Measurements from ENCODE around the gene SKP1. TPM values are rescaled to one million over a fixed set of nuclear protein-coding genes. Genes with fewer than 3 reads are reported as not detected.

Gene SKP1
- total and polyA plus RNA-seq, 9 of the 15 experiments (the other 6 are each of a cell fraction or from before 2014, with no cell fraction given): 301 to 2,109 (median 639) TPM

DNA sequence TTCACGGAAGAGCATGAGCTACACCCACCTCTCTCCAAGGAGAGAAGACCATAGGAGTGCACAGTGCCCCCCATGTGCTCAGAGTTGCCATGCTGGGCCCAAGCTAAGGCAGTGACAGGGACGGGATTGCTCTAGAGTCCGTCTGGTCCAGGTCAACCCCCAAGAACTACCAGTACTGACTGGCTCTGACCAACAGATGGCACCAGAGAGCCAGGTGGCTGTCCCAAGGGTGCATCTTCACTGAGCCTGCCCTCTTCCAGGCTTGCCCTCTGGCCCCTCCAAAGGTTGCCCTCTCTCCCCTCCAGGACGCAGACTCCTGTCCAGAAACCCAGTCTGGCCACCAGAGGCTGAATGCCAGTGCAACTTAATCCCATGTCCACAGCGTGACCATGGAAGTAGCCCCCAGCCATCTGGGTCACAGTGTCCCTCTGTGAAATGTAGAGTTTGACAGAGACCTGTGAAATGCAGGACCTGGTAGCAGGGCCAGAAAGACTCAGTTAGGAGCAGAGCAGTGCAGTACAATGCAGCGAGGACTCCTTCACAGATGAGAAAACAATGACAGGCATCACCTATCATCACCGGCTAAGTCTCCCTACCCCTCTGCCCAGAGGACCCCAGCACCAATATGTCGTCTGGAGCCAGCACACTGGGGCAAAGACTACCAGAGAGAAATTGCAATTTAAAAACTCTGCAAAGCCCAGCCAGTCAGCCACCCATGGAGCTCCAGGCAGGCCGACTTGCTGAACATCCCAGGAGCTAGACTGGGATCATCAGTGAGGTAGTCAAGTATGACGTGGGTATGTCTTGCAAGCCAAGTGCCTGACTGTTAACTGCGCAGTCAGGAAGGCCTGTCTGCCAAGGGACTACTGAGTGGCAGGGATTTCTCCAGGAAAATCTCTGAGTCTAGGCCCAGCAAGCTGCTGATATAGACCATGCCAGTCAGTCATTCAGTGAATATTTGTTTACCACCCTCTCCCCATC lies 7.7 kb upstream of the SKP1 start:
- ChIA-PET CTCF (ENCODE audit: low intra/inter-chr PET ratio) (interaction anchor here (0.6 to 4.6 kb wide), 2 partner anchors 105 to 819 kb away, joined by 3 to 63 read pairs; no protein-coding TSS in a partner anchor), POLR2A (interaction anchor here (1.1 to 1.4 kb wide), 2 partner anchors 9 to 10 kb away, joined by 3 to 5 read pairs; no protein-coding TSS in a partner anchor)
- in situ Hi-C loops (cut with MboI): loop anchor here (5.0 to 10.0 kb wide), 2 partner anchors 103 to 400 kb away; no protein-coding TSS in a partner anchor
- H4K20me1 ChIP-seq (replicated peaks; ENCODE audit: control insufficient read depth, insufficient read depth, low read length): 0 out of 2 replicates have a peak, but pooled peaks cover 2% of the 10 kb centered on the region
- no peaks in the 10 kb centered on the region for H3K79me2 ChIP-seq (ENCODE audit: control insufficient read depth, insufficient read depth, low read length)
- H2AFZ ChIP-seq (ENCODE audit: low read depth, low read length): no peak overlapping the region
- H3K36me3 ChIP-seq (ENCODE audit: control insufficient read depth, insufficient read depth, low read length): no peaks in the 10 kb centered on the region
- no peak overlapping the region for H3K9ac ChIP-seq (ENCODE audit: insufficient read depth in 1 of 2, low read depth in 2 of 2, low read length in 2 of 2)
- intact Hi-C loops (cut with micrococcal nuclease): loop anchor here (1.0 to 5.0 kb wide), 3 partner anchors 42 to 403 kb away; partner anchors contain the start of gene PPP2CA
- H3K4me2 ChIP-seq (ENCODE audit: insufficient read depth, low read length): no peak overlapping the region
- H3K27me3 ChIP-seq (ENCODE audit: control insufficient read depth in 2 of 2, insufficient read depth in 2 of 2, low read length in 2 of 2): no peaks in the 10 kb centered on the region
- ATAC-seq: peak; percentile 90
- FAIRE-seq: peak; percentile 95
- DNase-seq (ENCODE audit: extremely low read depth in 1 of 4, low spot score in 3 of 4): peak; percentile 81 to 83 (median 83)
- no peaks in the 10 kb centered on the region for H3K9me1 ChIP-seq (ENCODE audit: control insufficient read depth, insufficient read depth, low read length)
- 35% methylated on average over 11 of the region's 11 CpGs for WGBS (ENCODE audit: insufficient coverage, low coverage, missing lambda C conversion rate)
- peaks cover 12 to 19% of the 10 kb centered on the region in 2 experiments; a peak in 4 of 5 replicates for H3K4me1 ChIP-seq (replicated peaks in 1 of 2; ENCODE audit: control insufficient read depth in 2 of 2, insufficient read depth in 2 of 2, low read length in 2 of 2)
- no peak overlapping the region for H3K4me3 ChIP-seq
- BruUV-seq (replicated peaks): no TSS peak
- H3K9me3 ChIP-seq (replicated peaks; ENCODE audit: control insufficient read depth, insufficient read depth, low read depth, low read length): no peaks in the 10 kb centered on the region
- no peak overlapping the region for H3K27ac ChIP-seq (ENCODE audit: extremely low read depth, low read depth, low read length)
- no peak for TF ChIP-seq ERF (CRISPR knock-in tag; IDR thresholded peaks at IDR 0.05)
- no peak for TF ChIP-seq ZNF785 (CRISPR knock-in tag; IDR thresholded peaks at IDR 0.05)
- TF ChIP-seq, protein P1, sequence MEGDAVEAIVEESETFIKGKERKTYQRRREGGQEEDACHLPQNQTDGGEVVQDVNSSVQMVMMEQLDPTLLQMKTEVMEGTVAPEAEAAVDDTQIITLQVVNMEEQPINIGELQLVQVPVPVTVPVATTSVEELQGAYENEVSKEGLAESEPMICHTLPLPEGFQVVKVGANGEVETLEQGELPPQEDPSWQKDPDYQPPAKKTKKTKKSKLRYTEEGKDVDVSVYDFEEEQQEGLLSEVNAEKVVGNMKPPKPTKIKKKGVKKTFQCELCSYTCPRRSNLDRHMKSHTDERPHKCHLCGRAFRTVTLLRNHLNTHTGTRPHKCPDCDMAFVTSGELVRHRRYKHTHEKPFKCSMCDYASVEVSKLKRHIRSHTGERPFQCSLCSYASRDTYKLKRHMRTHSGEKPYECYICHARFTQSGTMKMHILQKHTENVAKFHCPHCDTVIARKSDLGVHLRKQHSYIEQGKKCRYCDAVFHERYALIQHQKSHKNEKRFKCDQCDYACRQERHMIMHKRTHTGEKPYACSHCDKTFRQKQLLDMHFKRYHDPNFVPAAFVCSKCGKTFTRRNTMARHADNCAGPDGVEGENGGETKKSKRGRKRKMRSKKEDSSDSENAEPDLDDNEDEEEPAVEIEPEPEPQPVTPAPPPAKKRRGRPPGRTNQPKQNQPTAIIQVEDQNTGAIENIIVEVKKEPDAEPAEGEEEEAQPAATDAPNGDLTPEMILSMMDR (IDR thresholded peaks at IDR 0.05 in 2 of 3, conservative IDR thresholded peaks at IDR 0.05 in 1 of 3; ENCODE audit: insufficient read depth in 2 of 3, low read depth in 1 of 3, low read length in 3 of 3): peak; percentile 89 to 92 (median 90)
- TF ChIP-seq RCOR1 (IDR thresholded peaks at IDR 0.05; ENCODE audit: borderline replicate concordance in 1 of 2, low read depth in 2 of 2, low read length in 2 of 2): 0 out of 4 replicates have a peak, but pooled peaks of 1 of the 2 experiments have one; percentile 39
- no peak for TF ChIP-seq YBX1 (IDR thresholded peaks at IDR 0.05)
- TF ChIP-seq, protein P2, sequence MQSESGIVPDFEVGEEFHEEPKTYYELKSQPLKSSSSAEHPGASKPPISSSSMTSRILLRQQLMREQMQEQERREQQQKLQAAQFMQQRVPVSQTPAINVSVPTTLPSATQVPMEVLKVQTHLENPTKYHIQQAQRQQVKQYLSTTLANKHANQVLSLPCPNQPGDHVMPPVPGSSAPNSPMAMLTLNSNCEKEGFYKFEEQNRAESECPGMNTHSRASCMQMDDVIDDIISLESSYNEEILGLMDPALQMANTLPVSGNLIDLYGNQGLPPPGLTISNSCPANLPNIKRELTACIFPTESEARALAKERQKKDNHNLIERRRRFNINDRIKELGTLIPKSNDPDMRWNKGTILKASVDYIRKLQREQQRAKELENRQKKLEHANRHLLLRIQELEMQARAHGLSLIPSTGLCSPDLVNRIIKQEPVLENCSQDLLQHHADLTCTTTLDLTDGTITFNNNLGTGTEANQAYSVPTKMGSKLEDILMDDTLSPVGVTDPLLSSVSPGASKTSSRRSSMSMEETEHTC (IDR thresholded peaks at IDR 0.05): no peak
- no peak for TF ChIP-seq KAT2B (IDR thresholded peaks at IDR 0.05; ENCODE audit: low read depth, low read length)
- TF ChIP-seq, protein P3, sequence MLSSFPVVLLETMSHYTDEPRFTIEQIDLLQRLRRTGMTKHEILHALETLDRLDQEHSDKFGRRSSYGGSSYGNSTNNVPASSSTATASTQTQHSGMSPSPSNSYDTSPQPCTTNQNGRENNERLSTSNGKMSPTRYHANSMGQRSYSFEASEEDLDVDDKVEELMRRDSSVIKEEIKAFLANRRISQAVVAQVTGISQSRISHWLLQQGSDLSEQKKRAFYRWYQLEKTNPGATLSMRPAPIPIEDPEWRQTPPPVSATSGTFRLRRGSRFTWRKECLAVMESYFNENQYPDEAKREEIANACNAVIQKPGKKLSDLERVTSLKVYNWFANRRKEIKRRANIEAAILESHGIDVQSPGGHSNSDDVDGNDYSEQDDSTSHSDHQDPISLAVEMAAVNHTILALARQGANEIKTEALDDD (IDR thresholded peaks at IDR 0.05): no peak
- TF ChIP-seq MECOM (CRISPR knock-in tag; IDR thresholded peaks at IDR 0.05): 0 out of 2 replicates have a peak, but pooled peaks have one; percentile 54
- TF ChIP-seq SIRT6 (IDR thresholded peaks at IDR 0.05; ENCODE audit: low read depth, low read length): no peak
- TF ChIP-seq, protein P4, sequence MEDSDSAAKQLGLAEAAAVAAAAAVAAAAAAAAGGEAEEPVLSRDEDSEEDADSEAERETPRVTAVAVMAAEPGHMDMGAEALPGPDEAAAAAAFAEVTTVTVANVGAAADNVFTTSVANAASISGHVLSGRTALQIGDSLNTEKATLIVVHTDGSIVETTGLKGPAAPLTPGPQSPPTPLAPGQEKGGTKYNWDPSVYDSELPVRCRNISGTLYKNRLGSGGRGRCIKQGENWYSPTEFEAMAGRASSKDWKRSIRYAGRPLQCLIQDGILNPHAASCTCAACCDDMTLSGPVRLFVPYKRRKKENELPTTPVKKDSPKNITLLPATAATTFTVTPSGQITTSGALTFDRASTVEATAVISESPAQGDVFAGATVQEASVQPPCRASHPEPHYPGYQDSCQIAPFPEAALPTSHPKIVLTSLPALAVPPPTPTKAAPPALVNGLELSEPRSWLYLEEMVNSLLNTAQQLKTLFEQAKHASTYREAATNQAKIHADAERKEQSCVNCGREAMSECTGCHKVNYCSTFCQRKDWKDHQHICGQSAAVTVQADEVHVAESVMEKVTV (CRISPR knock-in tag; IDR thresholded peaks at IDR 0.05): peak; percentile 80
- no peak for TF ChIP-seq KLF13 (tag; IDR thresholded peaks at IDR 0.05; ENCODE audit: borderline replicate concordance, low read depth)
- TF ChIP-seq POLR2AphosphoS2 (IDR thresholded peaks at IDR 0.05; ENCODE audit: low read length): no peak
- TF ChIP-seq TAL1 (IDR thresholded peaks at IDR 0.05): no peak

Data from K562 (cell line).